ENCODE results near the gene CEP164.
"Not testable (repeated sequence)": the region's sequence is repeated elsewhere in the genome, so short reads cannot be mapped to it uniquely, and the experiment has no call there.

CEP164 gene

DNA sequence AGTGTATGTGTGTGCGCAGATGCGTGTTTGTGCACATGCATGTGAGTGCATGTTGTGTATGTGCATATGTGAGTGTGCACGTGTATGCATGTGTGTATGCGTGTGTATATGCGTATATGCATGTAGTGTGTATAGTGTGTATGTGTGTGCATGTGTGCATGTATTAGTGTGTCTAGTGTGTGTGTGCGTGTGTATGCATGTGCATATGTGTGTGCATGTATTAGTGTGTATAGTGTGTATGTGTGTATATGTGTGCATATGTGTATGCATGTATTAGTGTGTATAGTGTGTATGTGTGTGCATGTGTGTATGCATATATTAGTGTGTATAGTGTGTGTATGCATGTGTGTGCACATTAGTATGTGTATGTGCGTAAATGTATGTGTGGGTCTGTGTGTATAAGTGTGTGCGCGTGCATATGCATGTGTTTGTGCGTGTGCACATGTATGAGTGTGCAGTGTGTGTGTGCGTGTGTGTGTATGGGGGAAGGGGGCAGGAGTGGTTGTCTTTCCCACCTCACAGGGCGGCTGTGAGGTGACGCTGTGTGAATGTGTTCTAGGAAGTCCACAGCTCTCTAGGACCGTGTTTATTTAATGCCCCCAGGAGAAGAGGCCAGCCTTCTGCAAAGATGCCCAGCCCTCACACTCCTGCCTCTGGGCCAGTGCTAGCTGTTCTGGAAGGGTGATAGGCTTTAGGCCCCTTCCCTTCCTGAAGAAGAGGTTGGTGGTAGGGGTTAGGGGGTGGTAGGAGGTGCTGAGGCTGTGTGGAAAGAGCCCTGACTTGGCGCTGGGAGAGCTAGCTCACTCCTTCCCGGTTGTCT lies 114.6 kb downstream of the CEP164 start:
- DNase-seq (ENCODE audit: low read depth) = no peak

DNA sequence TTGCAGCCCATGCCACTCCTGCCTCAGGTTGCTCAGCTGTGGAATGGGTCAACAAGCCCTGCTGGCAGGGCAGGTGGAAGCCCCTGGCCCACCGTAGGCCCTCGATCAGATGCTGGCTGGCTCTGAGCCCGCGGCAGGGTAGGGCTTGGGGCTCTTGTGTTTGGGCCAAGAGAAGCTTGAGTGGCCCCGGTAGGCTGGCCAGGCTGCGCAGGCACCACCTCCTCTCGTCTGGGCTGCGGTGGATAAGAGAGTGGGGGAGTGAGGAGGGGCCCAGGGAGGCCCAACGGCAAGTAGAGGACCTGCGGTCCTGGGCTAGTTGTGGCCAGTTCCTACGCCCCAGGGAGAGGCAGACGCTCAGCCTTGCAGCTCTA lies 115.2 kb downstream of the CEP164 start:
- no peak for DNase-seq (ENCODE audit: low read depth)

DNA sequence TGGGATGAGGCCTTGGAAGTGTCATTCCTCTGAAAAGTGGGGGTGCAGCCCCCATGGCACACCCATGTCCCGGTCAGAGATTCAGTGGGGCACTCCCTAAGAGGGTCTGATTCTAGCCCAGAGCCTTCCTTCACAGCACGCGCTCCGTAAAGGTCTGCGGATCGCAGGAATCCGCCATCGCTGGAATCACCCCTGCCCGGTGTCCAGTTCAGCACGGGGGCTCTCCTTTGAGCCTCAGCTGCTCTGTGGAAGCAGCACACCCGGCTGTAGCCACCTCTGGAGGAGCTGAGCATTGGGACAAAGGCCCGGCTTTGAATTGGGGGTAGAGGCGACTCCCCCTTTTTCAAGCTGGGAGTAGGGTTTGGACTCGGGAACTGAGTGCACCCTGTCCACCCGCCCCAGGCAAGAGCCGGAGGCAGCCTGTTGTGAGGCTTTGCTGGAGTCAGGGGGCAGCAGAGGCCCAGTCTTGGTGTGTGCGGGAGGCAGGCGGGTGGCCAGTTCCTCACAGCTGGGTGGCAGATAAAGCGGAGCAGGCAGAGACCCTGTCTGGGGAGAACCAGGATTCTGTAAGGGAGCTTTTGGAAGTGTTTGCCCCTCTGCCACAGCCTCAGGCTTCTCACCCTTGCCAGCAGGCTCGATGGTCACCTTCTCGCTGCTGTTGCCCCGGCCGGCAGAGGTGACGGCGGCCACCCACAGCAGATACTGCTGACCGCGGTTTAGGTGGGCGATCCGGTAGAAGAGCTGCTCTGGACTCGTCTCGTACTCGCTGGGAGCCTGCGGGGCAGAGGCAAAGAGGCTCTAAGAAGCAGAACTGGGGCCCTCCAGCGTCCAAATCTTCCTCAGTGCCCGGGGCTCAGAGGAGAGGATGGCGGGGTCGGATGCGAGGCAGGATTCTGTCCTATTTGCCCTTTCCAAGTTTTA lies 115.9 kb downstream of the CEP164 start:
- peak; percentile 35 for DNase-seq (ENCODE audit: low read depth)

DNA sequence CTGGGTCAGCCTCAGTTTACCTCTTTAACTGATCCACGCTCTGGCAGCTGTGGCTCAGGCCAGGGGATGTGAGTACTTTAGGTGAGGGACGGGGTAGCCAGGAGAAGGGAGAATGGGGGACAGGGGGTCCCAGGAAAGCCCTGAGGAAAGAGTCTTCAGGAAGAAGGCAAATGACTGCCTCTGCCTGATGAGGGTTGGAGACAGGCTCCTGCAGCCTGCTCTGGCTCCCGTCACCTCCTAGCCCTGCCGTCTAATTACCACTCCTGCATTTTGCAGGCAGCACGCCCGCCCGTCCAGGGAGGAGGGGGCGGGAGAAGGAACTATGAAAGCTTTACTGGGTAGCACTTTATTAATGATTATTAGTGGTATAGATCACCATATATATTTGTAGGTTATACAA lies 116.6 kb downstream of the CEP164 start:
- no peak for DNase-seq (ENCODE audit: low read depth)

DNA sequence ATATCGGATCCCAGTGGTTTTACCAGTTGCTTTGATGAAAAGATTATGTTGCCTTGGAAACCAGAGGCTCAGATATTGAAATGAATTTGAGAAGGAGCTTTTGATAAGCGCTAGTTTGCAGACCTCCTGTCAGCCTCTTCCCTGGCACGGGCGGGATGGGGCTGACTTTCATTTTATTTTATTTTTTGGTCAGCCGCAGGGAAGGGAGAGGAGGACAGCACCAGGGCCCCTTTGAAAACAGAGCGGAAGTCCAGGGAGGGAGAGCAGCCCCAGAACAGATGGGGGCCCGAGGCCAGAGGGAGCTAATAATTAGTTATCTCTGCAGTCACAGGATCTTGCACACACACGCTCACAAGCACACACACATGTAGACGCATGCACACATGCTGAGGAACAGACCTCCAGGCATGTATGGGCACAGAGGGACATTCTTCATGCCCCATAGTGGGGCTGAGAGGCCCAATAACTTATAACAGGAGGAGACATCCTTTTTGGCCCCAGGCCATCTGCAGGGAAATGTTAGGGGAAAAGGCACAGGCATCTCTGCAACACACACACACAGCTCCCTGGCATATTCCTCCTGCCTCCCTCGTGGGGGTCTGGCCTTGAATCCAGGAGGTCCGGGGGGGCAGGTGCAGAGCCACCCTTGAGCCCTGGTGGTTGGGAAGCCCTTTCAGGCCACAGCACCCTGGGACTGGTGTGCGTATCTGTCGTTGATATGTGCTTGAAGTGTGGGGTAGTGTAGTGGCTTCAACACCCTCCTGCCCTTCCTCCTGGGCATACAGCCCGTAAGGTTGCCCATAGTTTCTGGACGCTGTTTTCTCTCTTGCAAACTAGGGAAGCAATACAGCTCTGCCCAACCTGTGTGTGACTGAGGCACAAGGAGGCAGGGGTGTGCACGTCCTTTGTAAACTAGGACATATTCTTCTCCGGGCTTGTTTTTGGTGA lies 117.3 kb downstream of the CEP164 start:
- peak; percentile 4 for DNase-seq (ENCODE audit: low read depth)

DNA sequence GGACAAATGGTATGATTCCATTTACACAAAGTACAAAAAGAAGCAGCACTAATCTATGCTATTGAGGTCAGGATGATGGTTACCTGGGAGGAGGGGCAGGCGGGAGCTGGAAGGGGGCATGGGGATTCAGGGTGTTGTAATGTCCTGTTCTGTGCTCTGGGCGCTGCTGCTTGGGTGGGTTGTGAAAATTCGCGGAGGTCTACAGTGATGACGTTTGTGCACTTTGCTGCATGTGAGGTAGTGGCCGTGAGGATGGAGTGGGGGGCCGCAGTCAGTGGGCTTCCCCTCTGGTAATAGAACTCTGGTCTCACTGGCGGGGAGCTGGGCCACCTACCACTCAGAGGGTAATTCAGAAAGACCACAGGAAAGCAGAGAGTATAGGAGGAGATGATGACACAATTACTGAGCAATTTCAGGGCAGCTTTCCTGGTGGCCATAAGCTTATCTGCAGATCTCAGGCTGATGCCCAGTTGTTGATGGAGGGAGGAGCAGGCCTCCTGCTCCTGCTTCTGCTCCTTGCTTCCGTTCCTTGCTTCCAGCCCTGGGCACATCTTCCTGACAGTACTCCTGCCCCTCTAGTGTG lies 121.5 kb downstream of the CEP164 start:
- peak; percentile 30 for DNase-seq (ENCODE audit: low read depth)

DNA sequence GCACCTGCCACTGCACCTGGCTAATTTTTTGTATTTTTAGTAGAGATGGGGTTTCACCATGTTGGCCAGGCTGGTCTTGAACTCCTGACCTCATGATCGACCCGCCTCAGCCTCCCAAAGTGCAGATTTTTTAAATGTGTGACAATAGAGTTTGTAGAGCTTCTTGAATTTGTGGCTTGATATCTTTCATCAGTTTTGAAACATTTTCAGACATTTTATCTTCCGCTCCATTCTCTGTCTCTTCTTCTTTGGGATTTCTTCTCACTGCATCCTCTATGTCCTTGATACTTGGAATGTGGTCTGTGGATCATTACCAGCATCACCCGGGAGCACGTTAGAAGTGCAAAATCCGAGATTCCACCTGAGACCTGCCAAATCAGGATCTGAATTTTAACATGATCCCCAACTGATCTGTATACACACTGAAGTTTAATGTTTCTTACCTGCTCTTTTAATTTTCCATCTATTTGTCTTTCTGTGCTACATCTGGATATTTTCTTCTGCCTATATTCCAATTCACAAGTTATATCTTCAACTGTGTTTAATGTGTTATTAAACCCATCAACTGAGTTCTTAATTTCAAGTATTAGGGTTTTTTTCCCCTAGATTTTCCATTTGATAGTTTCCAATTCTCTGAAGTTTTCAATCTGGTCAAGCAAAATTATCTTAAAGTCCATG lies 126.4 kb downstream of the CEP164 start:
- DNase-seq (ENCODE audit: low read depth) = no peak

DNA sequence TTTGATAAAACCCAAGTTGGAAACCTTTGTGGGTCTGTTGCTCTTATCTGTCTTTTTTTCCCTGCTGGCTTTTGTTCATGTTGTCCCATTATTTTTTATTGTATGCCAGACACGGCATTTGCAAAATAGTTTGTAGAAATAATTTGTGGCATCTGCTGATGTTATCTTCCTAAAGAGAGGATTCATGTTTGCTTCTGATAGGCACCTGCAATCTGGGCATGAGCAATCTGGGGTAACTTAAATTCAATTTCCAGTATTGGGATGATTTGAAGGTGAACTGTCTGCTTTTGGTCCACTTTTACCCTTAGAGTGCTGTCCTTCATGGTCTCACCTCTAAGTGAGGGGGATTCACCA lies 126.9 kb downstream of the CEP164 start:
- no peak for DNase-seq (ENCODE audit: low read depth)

DNA sequence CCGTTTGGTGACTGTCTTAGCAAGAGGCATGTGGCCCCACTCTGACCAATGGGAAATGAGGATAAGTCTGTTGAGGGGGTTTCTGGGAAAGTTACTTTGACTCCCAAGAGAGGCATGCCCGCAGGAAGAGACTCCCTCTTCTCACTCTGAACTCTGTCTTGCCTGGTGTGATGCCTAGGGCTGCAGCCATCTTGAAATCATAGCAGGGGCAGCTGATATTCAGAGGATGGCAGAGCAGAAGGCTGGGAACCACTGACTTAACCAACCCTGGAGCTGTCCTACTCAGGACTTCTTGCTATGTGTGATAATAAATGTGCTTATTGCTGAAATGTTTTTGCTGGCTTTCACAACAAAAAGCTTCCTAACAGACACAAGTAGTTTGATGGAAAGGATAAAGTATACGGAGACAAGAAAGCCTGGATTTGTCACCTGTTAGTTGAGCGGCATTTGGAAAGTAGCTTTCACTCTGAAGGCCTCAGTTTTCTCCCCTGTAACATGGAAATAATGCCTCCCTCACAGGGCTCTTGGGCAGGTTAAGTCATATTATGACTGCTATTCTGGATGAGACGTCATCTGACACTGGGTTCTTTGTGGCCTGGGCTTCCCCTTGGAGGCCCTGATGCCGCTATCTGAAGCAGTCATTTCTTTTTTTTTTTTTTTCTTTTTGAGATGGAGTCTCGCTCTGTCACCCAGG lies 128.5 kb downstream of the CEP164 start:
- DNase-seq (ENCODE audit: low read depth) = no peak

DNA sequence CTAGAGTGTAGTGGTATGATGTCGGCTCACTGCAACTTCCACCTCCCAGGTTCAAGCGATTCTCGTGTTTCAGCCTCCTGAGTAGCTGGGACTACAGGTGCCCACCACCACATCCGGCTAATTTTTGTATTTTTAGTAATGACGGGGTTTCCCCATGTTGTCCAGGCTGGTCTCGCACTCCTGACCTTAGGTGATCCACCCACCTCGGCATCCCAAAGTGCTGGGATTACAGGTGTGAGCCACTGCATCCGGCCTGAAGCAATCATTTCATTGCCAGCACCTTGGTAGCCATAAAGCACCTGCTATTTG lies 129.0 kb downstream of the CEP164 start:
- not testable (repeated sequence) for DNase-seq (ENCODE audit: low read depth)

DNA sequence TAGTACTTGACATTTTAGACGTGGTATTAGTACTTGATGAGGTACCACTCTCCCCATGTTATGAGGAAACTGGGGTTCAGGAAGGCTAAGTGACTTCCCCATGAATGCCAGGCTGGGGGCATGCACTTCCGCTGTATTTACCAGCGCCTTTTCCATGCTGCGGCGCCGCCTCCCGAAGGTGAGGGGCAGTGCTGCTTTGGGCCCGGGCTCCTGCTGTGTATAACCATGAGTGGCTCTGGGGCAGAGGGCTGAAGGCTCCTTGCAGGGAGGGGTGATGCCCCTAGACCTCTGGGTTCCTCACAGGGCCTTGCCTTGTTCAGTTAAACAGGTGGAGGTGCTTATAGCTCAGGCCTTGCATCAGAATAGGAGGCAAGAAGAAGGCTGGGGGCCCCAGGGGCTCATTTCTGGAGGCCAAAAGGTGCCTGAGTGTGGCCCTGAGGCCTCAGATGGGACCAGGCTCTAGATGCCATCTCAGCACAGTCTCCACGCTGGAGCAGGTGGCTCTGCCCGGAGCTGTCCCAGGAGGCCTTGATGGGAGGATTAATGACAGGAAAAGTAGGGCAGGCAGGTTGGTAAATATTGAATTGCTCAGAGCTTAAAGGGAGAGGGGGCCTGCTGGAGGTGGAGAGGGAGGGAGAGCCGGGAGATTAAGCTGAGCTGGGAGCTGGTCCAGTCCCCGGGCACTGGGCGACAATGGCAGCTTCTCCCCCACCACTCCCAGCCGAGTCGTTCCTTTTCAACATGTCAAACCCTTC lies 129.6 kb downstream of the CEP164 start:
- DNase-seq (ENCODE audit: low read depth) = no peak

DNA sequence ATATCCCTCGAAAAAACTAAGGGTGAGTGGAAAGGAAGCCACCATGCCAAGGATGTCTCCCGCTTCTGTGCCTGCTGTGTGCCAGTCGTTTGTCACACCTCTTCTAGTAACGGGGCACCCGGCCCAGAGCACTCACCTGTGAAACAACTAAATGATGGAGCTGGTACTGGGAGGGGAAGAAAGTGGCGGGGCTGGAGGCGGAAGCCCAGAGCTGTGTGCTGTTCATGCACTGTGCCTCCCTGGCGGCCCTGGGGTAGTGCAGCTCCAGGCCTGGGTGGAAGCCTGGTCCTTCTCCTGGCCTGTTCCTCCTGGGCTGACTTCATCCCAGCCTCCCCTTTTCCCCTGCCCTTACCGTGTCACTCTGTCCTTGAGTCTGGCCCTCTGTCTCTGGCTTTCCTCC lies 130.2 kb downstream of the CEP164 start:
- DNase-seq (ENCODE audit: low read depth) = no peak

DNA sequence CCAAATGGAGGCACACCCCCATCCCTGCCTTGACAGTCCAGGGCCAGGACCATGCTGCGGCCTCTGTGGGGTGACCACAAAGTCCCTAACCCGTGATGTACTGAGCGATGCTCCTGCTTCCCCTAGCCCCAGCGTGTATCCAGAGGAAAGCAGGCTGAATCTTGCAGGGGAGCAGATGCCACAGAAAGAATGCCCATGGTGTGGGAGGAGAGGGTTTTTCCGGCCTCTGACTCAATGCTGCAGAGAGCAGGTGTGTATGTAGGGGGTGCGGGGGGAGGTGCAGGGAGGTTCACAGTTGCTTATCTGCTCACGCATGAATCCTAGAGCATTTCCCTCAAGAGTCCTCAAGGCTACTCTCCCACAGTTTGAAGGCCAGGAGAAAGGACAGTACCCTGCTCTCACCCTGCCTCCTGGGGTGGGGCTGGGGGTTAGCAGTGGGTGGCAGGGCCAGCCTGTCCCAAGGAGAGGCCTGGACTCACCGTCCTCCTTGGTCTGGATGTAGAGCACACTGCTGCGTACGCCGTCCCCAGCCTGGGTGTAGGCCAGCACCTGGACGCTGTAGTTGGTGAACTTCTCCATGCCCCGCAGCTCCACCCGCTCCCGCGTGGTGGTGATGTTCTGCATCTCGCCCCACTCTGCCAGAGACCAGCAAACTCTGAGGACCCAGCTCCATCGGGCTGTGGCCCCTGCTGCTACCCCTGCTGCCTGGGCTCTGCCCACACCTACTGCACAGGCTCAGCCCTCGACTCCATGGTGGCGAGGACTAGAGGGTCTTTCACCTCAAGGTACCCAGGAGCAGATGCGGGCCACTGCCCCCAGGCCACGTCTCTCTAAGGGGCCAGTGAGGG lies 130.8 kb downstream of the CEP164 start:
- no peak for DNase-seq (ENCODE audit: low read depth)

DNA sequence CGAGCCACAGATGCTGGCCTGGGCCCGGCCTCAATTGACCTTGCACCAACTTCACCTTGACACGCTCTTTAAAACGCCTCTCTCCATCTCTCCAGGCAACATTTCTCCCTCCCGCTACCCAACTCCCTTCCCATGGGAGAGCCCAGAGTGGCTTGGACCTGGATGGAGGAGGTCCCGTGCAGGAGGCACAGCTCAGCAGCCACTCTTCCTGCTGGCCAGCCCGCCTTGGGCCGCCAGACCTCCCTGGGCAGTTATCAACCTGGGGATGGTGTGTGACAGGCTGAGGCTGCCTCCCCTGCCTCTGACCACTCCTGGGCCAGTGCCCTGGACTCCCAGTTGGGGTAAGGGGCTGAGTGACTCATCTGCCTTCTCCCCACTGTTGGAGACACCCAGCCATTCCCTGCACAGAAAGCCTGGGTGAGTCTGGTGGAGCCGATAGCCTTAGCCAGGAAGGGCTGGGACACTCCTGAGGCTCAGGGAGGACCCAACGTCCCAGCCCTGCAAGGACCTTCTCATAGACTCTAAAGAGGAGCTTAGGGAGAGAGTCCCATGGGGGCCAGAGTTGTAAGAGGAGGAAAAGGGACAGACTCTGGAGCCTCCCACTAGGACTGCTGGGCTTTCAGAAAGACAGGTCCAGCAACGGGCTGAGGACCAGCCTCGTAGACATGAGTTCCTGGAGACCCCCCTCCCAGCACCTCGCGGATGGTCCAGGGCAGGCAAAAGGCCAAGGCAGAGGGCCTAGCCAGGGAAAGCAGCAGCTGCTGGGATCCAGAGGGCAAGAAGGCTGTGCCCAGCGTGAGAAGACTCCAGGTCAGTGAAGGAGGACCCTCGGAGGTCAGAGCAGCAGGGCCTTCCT lies 131.7 kb downstream of the CEP164 start:
- DNase-seq (ENCODE audit: low read depth) = no peak

DNA sequence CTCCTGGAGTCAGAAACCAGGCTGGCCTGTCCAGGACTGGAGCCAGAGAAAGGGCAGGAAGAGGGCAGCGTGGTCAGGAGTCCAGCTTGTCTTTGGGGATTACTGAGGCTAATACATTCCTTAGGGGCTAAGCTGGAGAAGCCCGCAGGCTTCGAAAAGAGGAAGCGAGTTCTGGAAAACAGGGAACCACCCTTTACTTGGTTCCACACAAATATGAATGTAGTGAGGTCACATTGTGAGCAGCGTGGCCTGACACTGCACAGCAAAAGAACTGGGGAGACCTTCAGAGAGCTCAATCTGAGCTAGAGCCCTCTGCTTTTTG lies 132.3 kb downstream of the CEP164 start:
- no peak for DNase-seq (ENCODE audit: low read depth)

DNA sequence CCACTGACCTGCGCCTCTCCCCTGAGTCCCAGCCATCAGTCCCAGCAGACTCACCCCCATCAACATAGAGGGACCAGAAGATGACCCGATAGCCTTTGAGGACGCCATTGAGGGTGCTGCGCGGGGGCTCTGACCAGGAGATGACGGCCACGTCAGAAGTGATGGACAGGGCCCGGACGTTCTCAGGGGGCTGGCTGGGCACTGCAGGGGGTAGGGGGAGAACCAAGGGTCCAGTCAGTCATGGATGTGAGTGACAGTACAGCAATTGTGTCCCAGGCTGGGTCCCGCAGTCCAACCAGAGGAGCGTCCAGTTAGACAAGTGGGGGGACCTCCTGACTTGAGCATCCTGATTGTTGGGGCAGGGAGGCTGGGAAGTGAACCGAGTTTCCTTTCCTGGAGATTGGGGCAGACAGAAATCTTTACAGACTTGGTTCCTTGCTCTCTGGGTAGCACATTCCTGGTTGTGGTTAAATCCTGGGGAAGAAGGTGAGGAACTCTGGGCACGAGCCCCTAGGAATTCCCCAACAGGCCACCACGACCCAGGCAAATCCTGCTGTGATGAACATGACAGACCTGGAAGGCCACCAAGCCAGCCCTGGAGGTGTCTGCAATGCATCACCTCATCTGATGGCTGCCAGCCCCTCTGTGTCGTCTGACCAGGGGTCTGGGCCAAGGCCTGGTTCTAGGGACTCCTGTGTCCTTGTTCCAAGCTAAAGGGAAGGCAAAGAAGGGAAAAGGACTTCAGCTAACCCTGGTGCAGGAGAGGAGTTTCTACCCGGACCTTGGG lies 133.9 kb downstream of the CEP164 start:
- DNase-seq (ENCODE audit: low read depth) = no peak

DNA sequence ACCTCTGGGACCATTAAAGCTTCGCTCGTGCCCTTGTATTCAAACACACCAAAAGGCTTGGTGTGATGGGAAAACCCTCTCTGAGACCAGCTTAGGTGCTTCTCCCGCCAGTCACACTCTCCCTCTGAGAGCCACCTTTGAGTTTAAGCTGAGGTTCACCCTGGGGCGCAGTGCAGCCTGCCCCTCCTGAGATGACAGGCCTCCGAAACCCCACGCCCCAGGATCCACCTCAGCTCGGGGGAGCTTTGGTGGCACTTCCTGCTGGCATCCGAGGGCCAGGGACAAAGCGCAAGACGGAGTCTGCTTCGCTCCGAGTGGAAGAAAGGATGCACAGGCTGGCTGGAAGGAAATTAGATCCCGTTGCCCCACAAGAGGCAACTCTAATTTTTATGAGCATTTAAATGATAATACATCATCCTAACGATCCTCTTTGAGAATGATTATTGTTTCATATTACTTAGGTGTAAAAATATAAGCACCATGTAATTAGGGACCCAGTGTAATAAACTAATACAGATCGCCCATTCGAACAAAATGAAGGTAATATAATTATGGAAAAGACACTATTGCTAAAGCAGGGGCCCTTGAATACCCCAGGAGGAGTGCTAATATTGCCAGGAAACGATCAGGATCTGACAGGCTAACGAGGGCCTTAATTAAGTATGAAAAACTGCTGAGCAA lies 134.7 kb downstream of the CEP164 start:
- DNase-seq (ENCODE audit: low read depth) = no peak

All from EH (cell line).